Progenitor cell of endocrine pancreas (in vitro differentiated cells): ENCODE data around the gene WDR27. TPM values are rescaled to one million over a fixed set of nuclear protein-coding genes. Genes with fewer than 3 reads are reported as not detected.

Experiments
- DNase-seq: peaks from one replicate; pipeline ENCODE4 v3.0.0; 2021; ENCODE audit warnings: low spot score; ENCODE audit not compliant: unreplicated experiment
- H3K27ac Mint-ChIP-seq: 2 replicates; pipeline ENCODE4 v1.8.0; 2021; ENCODE audit warnings: mild to moderate bottlenecking, moderate library complexity, mixed read lengths
- H3K27me3 Mint-ChIP-seq: 2 replicates; pipeline ENCODE4 v1.8.0; 2021; ENCODE audit warnings: mixed read lengths
- H3K36me3 Mint-ChIP-seq: 2 replicates; pipeline ENCODE4 v1.8.0; 2022; ENCODE audit warnings: mixed read lengths; ENCODE audit not compliant: insufficient read depth
- H3K4me1 Mint-ChIP-seq: 2 replicates; pipeline ENCODE4 v1.8.0; 2021; ENCODE audit warnings: low read depth, mixed read lengths
- H3K4me3 Mint-ChIP-seq: 2 replicates; pipeline ENCODE4 v1.8.0; 2021; ENCODE audit warnings: low read depth, mild to moderate bottlenecking, moderate library complexity, mixed read lengths
- H3K9me3 Mint-ChIP-seq: 2 replicates; pipeline ENCODE4 v1.8.0; 2021; ENCODE audit warnings: low read depth, mixed read lengths
- CTCF ChIP-seq: fragments of 200-600 bp; sonication (generic); IDR thresholded peaks from one replicate; pipeline ENCODE4 v1.5.0; 2021; ENCODE audit warnings: antibody characterized with exemption, mild to moderate bottlenecking; ENCODE audit not compliant: unreplicated experiment
- total RNA-seq: library from RNA; stranded (reverse); gene quantifications from 2 replicates; pipeline ENCODE4 v1.2.1, GENCODE V29; 2021

Gene WDR27
- total RNA-seq, 1 donor from 2014 or later = 123 TPM

GRCh38 chr6:169627736-169628607, 73.9 kb downstream of the WDR27 start:
- no peak overlapping the region for H3K27ac Mint-ChIP-seq
- no peaks in the 10 kb centered on the region for H3K27me3 Mint-ChIP-seq
- H3K9me3 Mint-ChIP-seq = no peaks in the 10 kb centered on the region
- no peak overlapping the region for H3K4me3 Mint-ChIP-seq
- H3K36me3 Mint-ChIP-seq = peaks cover 26% of the 10 kb centered on the region
- no peak for TF ChIP-seq CTCF
- H3K4me1 Mint-ChIP-seq = peaks cover 4% of the 10 kb centered on the region
- no peak for DNase-seq

- no peak for DNase-seq
- Mint-ChIP-seq H3K4me3 (no peak overlapping the region), H3K36me3 (peaks cover 24% of the 10 kb centered on the region), H3K27me3 (no peaks in the 10 kb centered on the region), H3K27ac (no peak overlapping the region), H3K4me1 (peaks cover 5% of the 10 kb centered on the region), H3K9me3 (no peaks in the 10 kb centered on the region)
- TF ChIP-seq CTCF = no peak
These were observed 75.2 kb downstream of the WDR27 start for GRCh38 chr6:169626649-169627048.

GRCh38 chr6:169626169-169626568, 75.7 kb downstream of the WDR27 start:
- Mint-ChIP-seq H3K36me3 (peaks cover 24% of the 10 kb centered on the region), H3K4me1 (peaks cover 5% of the 10 kb centered on the region), H3K27me3 (no peaks in the 10 kb centered on the region), H3K27ac (no peak overlapping the region), H3K9me3 (no peaks in the 10 kb centered on the region), H3K4me3 (no peak overlapping the region)
- no peak for TF ChIP-seq CTCF
- no peak for DNase-seq

GRCh38 chr6:169625376-169625775, 76.5 kb downstream of the WDR27 start:
- TF ChIP-seq CTCF = no peak
- Mint-ChIP-seq H3K4me1 (peaks cover 10% of the 10 kb centered on the region), H3K4me3 (no peak overlapping the region), H3K9me3 (no peaks in the 10 kb centered on the region), H3K36me3 (peaks cover 21% of the 10 kb centered on the region), H3K27ac (no peak overlapping the region), H3K27me3 (no peaks in the 10 kb centered on the region)
- no peak for DNase-seq

GRCh38 chr6:169624785-169625184, 77.0 kb downstream of the WDR27 start:
- H3K27me3 Mint-ChIP-seq = no peaks in the 10 kb centered on the region
- H3K4me3 Mint-ChIP-seq = no peak overlapping the region
- no peak for TF ChIP-seq CTCF
- peaks cover 14% of the 10 kb centered on the region for H3K4me1 Mint-ChIP-seq
- no peak for DNase-seq
- H3K27ac Mint-ChIP-seq = no peak overlapping the region
- H3K36me3 Mint-ChIP-seq = peaks cover 21% of the 10 kb centered on the region
- H3K9me3 Mint-ChIP-seq = no peaks in the 10 kb centered on the region
